Upper lobe of left lung (tissue), 4 donors: ENCODE data around the gene VWA5B1.

Source experiments
- POLR2A ChIP-seq, 4 donors: fragments of 450-650 bp; IDR thresholded peaks; one replicate each; pipeline ENCODE4 v1.5.1; 2016 to 2017; ENCODE audit warnings: antibody characterized with exemption in 4 of 4, mild to moderate bottlenecking in 2 of 4
- POLR2AphosphoS5 ChIP-seq, 2 donors: sonication (generic); formaldehyde crosslinking; IDR thresholded peaks; one replicate each; pipeline ENCODE4 v1.5.1; 2017; ENCODE audit warnings: antibody characterized with exemption in 2 of 2
- TF ChIP-seq, protein P1 (sequence below), 6 experiments: fragments of 450-650 bp in 4 of 6; fragments of 200-600 bp in 2 of 6; sonication (generic) in 2 of 6; IDR thresholded peaks; one replicate each; pipeline ENCODE4 v1.5.1; 2016 to 2019; ENCODE audit warnings: antibody characterized with exemption in 6 of 6

DNA sequence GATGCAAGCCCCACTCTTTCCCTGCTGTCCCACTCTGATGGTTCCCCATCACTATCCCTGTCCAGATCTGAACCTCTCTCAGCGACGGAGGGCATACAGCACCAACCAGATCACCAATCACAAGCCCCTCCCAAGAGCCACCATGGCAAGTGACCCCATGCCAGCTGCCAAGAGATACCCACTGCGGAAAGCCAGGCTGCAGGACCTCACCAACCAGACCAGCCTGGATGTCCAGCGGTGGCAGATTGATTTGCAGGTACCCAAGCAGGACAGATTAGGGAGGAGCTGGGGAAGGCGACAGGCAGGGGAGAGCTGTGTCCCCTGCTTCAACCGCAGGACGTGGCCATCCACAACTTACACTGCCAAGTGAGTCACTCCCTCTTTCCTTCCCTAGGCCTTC lies 46.9 kb downstream of the VWA5B1 start:
- TF ChIP-seq, protein P1, sequence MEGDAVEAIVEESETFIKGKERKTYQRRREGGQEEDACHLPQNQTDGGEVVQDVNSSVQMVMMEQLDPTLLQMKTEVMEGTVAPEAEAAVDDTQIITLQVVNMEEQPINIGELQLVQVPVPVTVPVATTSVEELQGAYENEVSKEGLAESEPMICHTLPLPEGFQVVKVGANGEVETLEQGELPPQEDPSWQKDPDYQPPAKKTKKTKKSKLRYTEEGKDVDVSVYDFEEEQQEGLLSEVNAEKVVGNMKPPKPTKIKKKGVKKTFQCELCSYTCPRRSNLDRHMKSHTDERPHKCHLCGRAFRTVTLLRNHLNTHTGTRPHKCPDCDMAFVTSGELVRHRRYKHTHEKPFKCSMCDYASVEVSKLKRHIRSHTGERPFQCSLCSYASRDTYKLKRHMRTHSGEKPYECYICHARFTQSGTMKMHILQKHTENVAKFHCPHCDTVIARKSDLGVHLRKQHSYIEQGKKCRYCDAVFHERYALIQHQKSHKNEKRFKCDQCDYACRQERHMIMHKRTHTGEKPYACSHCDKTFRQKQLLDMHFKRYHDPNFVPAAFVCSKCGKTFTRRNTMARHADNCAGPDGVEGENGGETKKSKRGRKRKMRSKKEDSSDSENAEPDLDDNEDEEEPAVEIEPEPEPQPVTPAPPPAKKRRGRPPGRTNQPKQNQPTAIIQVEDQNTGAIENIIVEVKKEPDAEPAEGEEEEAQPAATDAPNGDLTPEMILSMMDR (IDR thresholded peaks at IDR 0.05) = no peak
- no peak for TF ChIP-seq POLR2A (IDR thresholded peaks at IDR 0.05)
- TF ChIP-seq POLR2AphosphoS5 (IDR thresholded peaks at IDR 0.05) = no peak
